ENCODE measurements around the gene CLIC5. TPM values are rescaled to one million over a fixed set of nuclear protein-coding genes. Genes with fewer than 3 reads are reported as not detected.

Gene CLIC5
- polyA plus RNA-seq, 3 donors, result not detected

DNA sequence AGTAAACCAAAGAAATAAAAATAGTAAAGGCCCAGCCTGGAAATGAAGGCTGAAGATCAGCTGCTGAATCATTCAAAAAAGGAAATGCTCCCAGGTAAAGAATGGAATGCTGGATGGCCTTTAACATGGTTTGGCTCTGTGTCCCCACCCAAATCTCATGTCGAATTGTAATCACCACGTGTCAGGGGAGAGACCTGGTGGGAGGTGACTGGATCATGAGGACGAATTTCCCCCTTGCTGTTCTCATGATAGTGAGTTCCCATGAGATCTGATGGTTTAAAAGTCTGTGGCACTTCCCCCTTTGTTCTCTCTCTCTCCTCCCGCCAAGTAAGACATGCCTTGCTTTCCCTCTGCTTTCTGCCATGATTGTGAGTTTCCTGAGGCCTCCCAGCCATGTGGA, 9.9 kb upstream of the CLIC5 start:
- Mint-ChIP-seq H3K27ac (no peak overlapping the region), H3K27me3 (ENCODE audit: low read depth in 3 of 3) (peaks cover 0 to 4% (median 3%) of the 10 kb centered on the region in 3 donors), H3K4me1 (no peaks in the 10 kb centered on the region), H3K36me3 (no peaks in the 10 kb centered on the region), H3K9me3 (peaks cover 0 to 11% (median 3%) of the 10 kb centered on the region in 7 donors), H3K4me3 (no peak overlapping the region)
- Histone ChIP-seq H3K27me3 (ENCODE audit: control insufficient read depth in 2 of 2, insufficient read depth in 2 of 2, low read length in 2 of 2) (no peaks in the 10 kb centered on the region), H2AFZ (ENCODE audit: insufficient read depth, low read depth, low read length, poor library complexity, severe bottlenecking) (no peak overlapping the region), H3K79me2 (ENCODE audit: insufficient read depth, low read length) (no peaks in the 10 kb centered on the region), H3K4me2 (replicated peaks; ENCODE audit: extremely low read depth, low read length, poor library complexity, severe bottlenecking) (no peak overlapping the region), H3K36me3 (replicated peaks in 1 of 2; ENCODE audit: control insufficient read depth in 1 of 2, insufficient read depth in 2 of 2, low read length in 2 of 2) (no peaks in the 10 kb centered on the region), H3K9me3 (replicated peaks in 1 of 2; ENCODE audit: control insufficient read depth in 1 of 2, insufficient read depth in 1 of 2, low read length in 2 of 2) (no peaks in the 10 kb centered on the region), H4K20me1 (ENCODE audit: insufficient read depth, low read length) (no peaks in the 10 kb centered on the region), H3K9ac (ENCODE audit: insufficient read depth, low read length, poor library complexity, severe bottlenecking) (no peak overlapping the region), H3K4me1 (ENCODE audit: control insufficient read depth in 1 of 2, insufficient read depth in 2 of 2, low read length in 2 of 2) (no peaks in the 10 kb centered on the region), H3K27ac (ENCODE audit: low read depth in 1 of 2, low read length in 2 of 2) (no peak overlapping the region), H3K4me3 (replicated peaks in 1 of 3; ENCODE audit: low read depth in 2 of 3, low read length in 3 of 3) (no peak overlapping the region)
- no CpG with 5 or more reads among the region's 4 CpGs for WGBS (ENCODE audit: insufficient coverage)
- intact Hi-C loops (cut with micrococcal nuclease), result no loop called here
- TF ChIP-seq, protein P1, sequence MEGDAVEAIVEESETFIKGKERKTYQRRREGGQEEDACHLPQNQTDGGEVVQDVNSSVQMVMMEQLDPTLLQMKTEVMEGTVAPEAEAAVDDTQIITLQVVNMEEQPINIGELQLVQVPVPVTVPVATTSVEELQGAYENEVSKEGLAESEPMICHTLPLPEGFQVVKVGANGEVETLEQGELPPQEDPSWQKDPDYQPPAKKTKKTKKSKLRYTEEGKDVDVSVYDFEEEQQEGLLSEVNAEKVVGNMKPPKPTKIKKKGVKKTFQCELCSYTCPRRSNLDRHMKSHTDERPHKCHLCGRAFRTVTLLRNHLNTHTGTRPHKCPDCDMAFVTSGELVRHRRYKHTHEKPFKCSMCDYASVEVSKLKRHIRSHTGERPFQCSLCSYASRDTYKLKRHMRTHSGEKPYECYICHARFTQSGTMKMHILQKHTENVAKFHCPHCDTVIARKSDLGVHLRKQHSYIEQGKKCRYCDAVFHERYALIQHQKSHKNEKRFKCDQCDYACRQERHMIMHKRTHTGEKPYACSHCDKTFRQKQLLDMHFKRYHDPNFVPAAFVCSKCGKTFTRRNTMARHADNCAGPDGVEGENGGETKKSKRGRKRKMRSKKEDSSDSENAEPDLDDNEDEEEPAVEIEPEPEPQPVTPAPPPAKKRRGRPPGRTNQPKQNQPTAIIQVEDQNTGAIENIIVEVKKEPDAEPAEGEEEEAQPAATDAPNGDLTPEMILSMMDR (IDR thresholded peaks at IDR 0.05), result no peak
- DNase-seq, result no peak

DNA sequence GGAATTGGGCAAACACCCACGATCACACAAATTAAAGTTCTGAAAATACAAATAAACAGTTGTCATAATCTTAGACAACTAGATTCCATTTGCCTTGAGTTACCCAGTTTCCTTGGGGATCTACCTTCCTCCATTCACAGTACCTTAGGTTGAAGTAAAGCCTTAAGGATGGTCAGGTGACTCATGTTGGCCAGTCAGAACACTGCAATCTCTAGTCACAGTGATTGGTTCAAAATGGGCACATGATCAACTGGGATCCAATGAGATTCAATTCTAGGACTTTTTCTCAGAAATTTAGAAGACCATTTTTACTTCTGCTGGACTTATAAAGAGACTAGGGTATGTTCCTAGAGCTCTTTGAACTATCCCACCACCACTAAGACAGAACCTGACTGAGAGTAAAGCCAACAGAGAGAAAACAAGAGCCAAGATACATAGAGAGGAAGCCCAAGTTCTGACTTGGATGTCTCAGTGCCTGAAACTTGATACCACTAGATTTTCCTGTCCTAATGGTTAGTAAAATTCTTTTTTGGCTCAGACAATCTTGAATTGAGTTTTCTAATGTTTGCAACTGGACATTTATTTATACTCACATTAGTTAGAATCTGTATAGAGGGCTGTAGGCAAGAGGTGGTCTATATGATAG, 8.6 kb upstream of the CLIC5 start:
- WGBS (ENCODE audit: insufficient coverage), result no CpG with 5 or more reads among the region's 1 CpG
- Histone ChIP-seq H2AFZ (ENCODE audit: insufficient read depth, low read depth, low read length, poor library complexity, severe bottlenecking) (no peak overlapping the region), H3K9me3 (replicated peaks in 1 of 2; ENCODE audit: control insufficient read depth in 1 of 2, insufficient read depth in 1 of 2, low read length in 2 of 2) (no peaks in the 10 kb centered on the region), H3K36me3 (replicated peaks in 1 of 2; ENCODE audit: control insufficient read depth in 1 of 2, insufficient read depth in 2 of 2, low read length in 2 of 2) (no peaks in the 10 kb centered on the region), H3K79me2 (ENCODE audit: insufficient read depth, low read length) (no peaks in the 10 kb centered on the region), H3K4me2 (replicated peaks; ENCODE audit: extremely low read depth, low read length, poor library complexity, severe bottlenecking) (no peak overlapping the region), H3K4me1 (ENCODE audit: control insufficient read depth in 1 of 2, insufficient read depth in 2 of 2, low read length in 2 of 2) (no peaks in the 10 kb centered on the region), H4K20me1 (ENCODE audit: insufficient read depth, low read length) (no peaks in the 10 kb centered on the region), H3K4me3 (replicated peaks in 1 of 3; ENCODE audit: low read depth in 2 of 3, low read length in 3 of 3) (no peak overlapping the region), H3K9ac (ENCODE audit: insufficient read depth, low read length, poor library complexity, severe bottlenecking) (no peak overlapping the region), H3K27ac (ENCODE audit: low read depth in 1 of 2, low read length in 2 of 2) (no peak overlapping the region), H3K27me3 (ENCODE audit: control insufficient read depth in 2 of 2, insufficient read depth in 2 of 2, low read length in 2 of 2) (no peaks in the 10 kb centered on the region)
- Mint-ChIP-seq H3K27me3 (ENCODE audit: low read depth in 3 of 3) (peaks cover 0 to 3% (median 2%) of the 10 kb centered on the region in 3 donors), H3K36me3 (no peaks in the 10 kb centered on the region), H3K9me3 (peaks cover 0 to 12% (median 3%) of the 10 kb centered on the region in 7 donors), H3K4me1 (no peaks in the 10 kb centered on the region), H3K27ac (no peak overlapping the region), H3K4me3 (no peak overlapping the region)
- intact Hi-C loops (cut with micrococcal nuclease), result no loop called here
- DNase-seq, result no peak
- TF ChIP-seq, protein P1 (IDR thresholded peaks at IDR 0.05), result no peak

Measured in CD14-positive monocyte (primary cell).